ENCODE results near the gene MICU1.

GRCh38 chr10:72506474-72506873 is 119.4 kb downstream of the MICU1 start:
- TF ChIP-seq, protein P1, sequence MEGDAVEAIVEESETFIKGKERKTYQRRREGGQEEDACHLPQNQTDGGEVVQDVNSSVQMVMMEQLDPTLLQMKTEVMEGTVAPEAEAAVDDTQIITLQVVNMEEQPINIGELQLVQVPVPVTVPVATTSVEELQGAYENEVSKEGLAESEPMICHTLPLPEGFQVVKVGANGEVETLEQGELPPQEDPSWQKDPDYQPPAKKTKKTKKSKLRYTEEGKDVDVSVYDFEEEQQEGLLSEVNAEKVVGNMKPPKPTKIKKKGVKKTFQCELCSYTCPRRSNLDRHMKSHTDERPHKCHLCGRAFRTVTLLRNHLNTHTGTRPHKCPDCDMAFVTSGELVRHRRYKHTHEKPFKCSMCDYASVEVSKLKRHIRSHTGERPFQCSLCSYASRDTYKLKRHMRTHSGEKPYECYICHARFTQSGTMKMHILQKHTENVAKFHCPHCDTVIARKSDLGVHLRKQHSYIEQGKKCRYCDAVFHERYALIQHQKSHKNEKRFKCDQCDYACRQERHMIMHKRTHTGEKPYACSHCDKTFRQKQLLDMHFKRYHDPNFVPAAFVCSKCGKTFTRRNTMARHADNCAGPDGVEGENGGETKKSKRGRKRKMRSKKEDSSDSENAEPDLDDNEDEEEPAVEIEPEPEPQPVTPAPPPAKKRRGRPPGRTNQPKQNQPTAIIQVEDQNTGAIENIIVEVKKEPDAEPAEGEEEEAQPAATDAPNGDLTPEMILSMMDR (conservative IDR thresholded peaks at IDR 0.05), result no peak
- no peak for TF ChIP-seq EZH2 (IDR thresholded peaks at IDR 0.05; ENCODE audit: low read depth)

Data from PC-9 (cell line).